Mucosa of rectum (tissue), 2 donors: Measurements from ENCODE around the gene UBQLNL.

ENCODE experiments used
- H3K27ac ChIP-seq, 2 donors: one replicate each; pipeline ENCODE4 v1.7.0; 2013; ENCODE audit warnings: inconsistent platforms in 2 of 2, low read depth in 2 of 2, low read length in 2 of 2
- H3K27me3 ChIP-seq, 2 donors: one replicate each; pipeline ENCODE4 v1.7.0; 2013; ENCODE audit warnings: low read length in 2 of 2; ENCODE audit not compliant: control insufficient read depth in 2 of 2, insufficient read depth in 2 of 2
- H3K36me3 ChIP-seq, 2 donors: one replicate each; pipeline ENCODE4 v1.7.0; 2013; ENCODE audit warnings: low read length in 2 of 2; ENCODE audit not compliant: control insufficient read depth in 2 of 2, insufficient read depth in 2 of 2
- H3K4me1 ChIP-seq, 2 donors: one replicate each; pipeline ENCODE4 v1.7.0; 2013; ENCODE audit warnings: low read length in 2 of 2, mild to moderate bottlenecking in 1 of 2; ENCODE audit not compliant: control insufficient read depth in 2 of 2, insufficient read depth in 2 of 2
- H3K4me3 ChIP-seq, 2 donors: one replicate each; pipeline ENCODE4 v1.7.0; 2013; ENCODE audit warnings: low read length in 2 of 2
- H3K9ac ChIP-seq, 2 donors: one replicate each; pipeline ENCODE4 v1.7.0; 2013; ENCODE audit warnings: low read length in 2 of 2, low read depth in 1 of 2, mild to moderate bottlenecking in 1 of 2
- H3K9me3 ChIP-seq, 2 donors: one replicate each; pipeline ENCODE4 v1.7.0; 2013; ENCODE audit warnings: low read length in 2 of 2; ENCODE audit not compliant: control insufficient read depth in 2 of 2
- donor health status: healthy.
- donor health status: Normal muscosa, but diverticular disease.

UBQLNL gene

DNA sequence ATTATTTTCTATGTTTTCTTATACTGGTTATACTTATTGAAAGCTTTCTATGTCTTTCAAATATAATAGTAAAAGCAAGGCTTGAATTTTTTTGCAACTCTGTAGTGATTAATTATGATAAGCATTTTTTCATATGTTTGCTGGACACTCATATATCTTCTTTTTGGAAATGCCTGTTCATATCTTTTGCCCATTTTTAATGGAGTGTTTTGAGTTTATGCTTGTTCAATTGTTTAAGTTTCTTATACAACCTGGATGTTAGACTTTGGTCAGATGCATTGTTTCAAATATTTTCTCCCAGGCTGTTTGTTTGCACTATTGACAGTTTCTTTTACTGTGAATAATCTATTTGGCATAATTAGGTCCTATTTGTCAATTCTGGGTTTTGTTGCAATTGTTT lies 20.0 kb upstream of the UBQLNL start:
- no peaks in the 10 kb centered on the region for H3K4me1 ChIP-seq
- H3K27ac ChIP-seq, result no peak overlapping the region
- no peaks in the 10 kb centered on the region for H3K27me3 ChIP-seq
- H3K36me3 ChIP-seq, result no peaks in the 10 kb centered on the region
- no peak overlapping the region for H3K9ac ChIP-seq
- H3K4me3 ChIP-seq, result no peak overlapping the region
- no peaks in the 10 kb centered on the region for H3K9me3 ChIP-seq

DNA sequence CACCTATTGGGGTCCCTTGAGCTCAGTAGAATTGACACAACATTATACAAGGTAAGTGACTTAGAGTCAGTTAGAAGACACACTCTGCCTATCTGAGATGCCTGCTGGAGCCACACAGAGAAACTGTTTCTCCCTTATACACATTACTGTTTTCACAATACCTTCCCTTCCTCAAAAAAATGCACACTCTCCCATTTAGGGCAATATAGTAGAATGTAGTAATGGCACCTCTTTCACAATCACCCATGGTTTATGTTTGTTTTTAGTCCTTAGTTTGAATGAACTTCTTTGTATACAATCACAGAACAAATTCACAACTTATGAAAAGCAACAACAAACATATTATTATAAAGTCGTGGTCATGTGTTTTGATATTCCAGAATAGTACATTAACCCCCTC lies 17.5 kb upstream of the UBQLNL start:
- Histone ChIP-seq H3K27ac (no peak overlapping the region), H3K36me3 (no peaks in the 10 kb centered on the region), H3K9me3 (no peaks in the 10 kb centered on the region), H3K27me3 (no peaks in the 10 kb centered on the region), H3K4me1 (no peaks in the 10 kb centered on the region), H3K4me3 (no peak overlapping the region), H3K9ac (no peak overlapping the region)

DNA sequence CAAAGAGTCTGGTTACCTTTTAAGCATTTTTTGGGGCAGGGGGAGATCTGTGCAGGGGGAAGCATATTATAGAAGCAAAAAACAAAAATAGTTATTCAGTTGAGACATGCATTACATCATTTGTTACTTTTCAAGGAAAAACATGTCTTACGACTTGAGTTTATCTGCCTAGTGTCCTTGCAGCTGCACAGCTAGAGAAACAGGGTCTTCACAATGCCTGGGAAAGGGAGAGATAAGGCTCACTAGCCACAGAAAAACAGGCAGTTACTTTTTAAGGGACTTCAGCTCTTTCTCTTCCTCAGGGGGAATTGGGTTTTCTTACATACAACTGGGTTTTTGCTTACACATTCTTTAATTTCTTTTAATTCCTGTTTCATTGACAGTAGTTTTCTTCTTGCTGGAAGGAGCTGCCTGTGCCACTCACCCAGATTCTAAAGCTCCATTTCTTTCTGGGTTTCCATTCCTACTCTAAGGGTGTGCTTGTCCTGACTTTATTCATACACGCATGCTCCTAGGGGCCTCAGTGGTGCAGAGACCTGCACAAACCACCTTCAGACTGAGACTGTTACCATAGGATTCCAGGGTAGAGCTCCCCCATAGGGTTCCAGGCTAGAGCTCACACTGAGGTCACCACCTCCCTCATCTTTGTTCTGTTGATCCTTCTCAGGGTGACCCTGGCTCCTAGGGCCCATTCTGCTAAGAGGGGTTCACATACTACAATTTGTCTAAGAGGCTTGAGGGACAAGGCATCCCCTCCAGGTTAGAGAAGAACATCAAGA lies 14.7 kb upstream of the UBQLNL start:
- Histone ChIP-seq H3K27ac (no peak overlapping the region), H3K4me3 (no peak overlapping the region), H3K36me3 (no peaks in the 10 kb centered on the region), H3K9me3 (no peaks in the 10 kb centered on the region), H3K4me1 (no peaks in the 10 kb centered on the region), H3K27me3 (no peaks in the 10 kb centered on the region), H3K9ac (no peak overlapping the region)

DNA sequence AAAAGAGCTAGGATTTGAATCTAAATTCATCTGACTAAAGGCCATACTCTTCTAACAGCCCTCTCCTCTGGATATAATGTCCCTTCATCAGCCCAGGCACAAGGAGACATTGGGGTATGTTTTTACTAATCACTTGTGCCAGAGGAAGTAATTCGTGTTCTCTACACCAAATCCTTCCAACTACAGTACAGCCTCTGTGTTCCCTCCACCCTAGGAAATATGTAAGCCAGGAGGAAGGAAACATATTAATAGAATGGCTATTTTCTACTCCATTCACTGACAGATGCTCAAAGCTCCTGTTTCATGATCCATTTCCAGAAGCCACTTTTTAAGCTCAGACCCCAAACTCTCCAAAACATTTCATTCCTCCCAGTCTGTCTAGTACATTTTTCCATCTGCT lies 12.0 kb upstream of the UBQLNL start:
- no peaks in the 10 kb centered on the region for H3K27me3 ChIP-seq
- peaks cover 0 to 7% of the 10 kb centered on the region in 2 donors for H3K4me1 ChIP-seq
- H3K9ac ChIP-seq, result no peak overlapping the region
- H3K27ac ChIP-seq, result no peak overlapping the region
- H3K9me3 ChIP-seq, result no peaks in the 10 kb centered on the region
- H3K36me3 ChIP-seq, result no peaks in the 10 kb centered on the region
- H3K4me3 ChIP-seq, result no peak overlapping the region

DNA sequence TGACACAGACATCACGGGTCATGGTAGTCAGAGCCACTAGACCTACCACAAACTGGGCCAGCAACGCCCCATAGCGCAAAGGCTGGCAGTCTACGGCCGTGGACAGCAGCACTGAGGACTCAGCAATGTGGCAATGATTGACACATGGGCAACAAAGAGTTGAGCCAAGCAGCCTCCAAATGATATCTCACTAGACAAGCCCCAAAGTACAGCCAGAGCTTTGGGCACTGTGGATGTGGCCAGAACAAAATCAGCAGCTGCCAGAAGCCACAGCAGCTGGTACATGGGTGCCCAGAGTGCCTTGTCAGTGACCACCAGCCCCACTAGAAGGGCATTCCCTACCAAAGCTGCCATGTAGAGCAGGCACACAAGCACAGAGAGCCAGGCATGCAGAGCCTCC lies 11.2 kb upstream of the UBQLNL start:
- Histone ChIP-seq H3K9me3 (no peaks in the 10 kb centered on the region), H3K9ac (no peak overlapping the region), H3K36me3 (no peaks in the 10 kb centered on the region), H3K4me3 (no peak overlapping the region), H3K4me1 (peaks cover 0 to 7% of the 10 kb centered on the region in 2 donors), H3K27ac (no peak overlapping the region), H3K27me3 (no peaks in the 10 kb centered on the region)

DNA sequence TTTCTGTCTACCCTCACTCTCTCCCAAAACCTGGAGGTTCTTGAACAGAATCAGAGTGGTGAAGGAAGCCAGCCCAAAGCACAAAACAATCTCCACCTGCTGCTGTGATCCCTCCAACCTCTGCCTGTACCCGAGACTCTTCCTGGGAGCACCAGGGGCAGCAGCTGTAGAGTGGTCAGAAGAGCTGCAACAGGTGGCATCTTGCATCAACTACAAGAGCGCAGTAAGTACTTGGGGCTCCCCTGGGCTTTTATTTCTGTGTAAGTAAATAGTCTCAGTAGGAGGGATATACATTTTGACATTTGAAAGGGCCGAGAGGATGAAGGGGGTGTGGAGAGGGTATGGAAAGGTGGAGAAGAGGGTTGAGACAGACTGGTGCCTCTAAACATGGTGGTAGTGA lies 8.3 kb upstream of the UBQLNL start:
- H3K27me3 ChIP-seq, result no peaks in the 10 kb centered on the region
- no peak overlapping the region for H3K4me3 ChIP-seq
- no peak overlapping the region for H3K9ac ChIP-seq
- no peaks in the 10 kb centered on the region for H3K9me3 ChIP-seq
- no peak overlapping the region for H3K27ac ChIP-seq
- H3K4me1 ChIP-seq, result peaks cover 0 to 7% of the 10 kb centered on the region in 2 donors
- H3K36me3 ChIP-seq, result no peaks in the 10 kb centered on the region

DNA sequence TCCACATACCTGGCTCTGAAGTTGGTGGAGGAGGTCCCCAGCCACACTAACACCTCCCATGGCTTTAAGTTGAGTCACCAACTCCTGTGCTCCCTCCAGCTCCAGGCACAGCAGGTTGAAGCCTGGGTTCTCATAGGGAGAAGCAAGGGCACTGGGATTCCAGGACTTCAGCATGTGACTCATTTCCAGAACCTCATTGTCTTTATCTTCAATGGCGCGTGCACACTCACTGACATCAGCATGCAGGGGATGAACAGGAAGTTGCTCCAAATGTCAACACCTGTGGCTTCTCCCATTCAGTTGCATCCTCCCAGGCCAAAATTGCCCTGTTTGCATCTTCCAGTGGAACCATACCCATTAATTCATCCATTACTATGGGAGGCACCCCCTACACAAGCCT lies 5.8 kb upstream of the UBQLNL start:
- H3K27ac ChIP-seq, result no peak overlapping the region
- peaks cover 0 to 7% of the 10 kb centered on the region in 2 donors for H3K4me1 ChIP-seq
- no peaks in the 10 kb centered on the region for H3K36me3 ChIP-seq
- no peak overlapping the region for H3K4me3 ChIP-seq
- H3K9me3 ChIP-seq, result no peaks in the 10 kb centered on the region
- H3K27me3 ChIP-seq, result no peaks in the 10 kb centered on the region
- H3K9ac ChIP-seq, result no peak overlapping the region

DNA sequence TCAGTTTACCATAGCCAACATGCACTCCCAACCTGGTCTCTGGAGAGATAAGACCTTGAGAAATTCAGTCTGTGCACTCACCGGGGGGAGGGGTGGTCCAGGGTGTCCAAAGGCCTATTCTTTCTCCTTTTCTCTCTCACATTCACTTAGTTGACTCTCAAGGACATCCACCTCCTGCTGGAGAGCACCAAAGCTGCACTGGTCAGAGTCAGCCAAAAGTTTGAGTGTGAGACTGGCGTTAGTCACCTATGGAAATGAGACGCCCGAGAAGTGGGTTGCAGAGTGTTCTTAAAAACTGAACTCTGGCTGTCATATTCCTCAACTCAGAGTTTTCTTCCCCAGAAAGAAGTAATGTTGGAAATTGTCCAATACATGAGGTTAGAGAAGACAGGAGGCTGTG lies 5.0 kb upstream of the UBQLNL start:
- Histone ChIP-seq H3K36me3 (no peaks in the 10 kb centered on the region), H3K27me3 (no peaks in the 10 kb centered on the region), H3K9ac (no peak overlapping the region), H3K27ac (no peak overlapping the region), H3K4me1 (peaks cover 0 to 7% of the 10 kb centered on the region in 2 donors), H3K9me3 (no peaks in the 10 kb centered on the region), H3K4me3 (no peak overlapping the region)

DNA sequence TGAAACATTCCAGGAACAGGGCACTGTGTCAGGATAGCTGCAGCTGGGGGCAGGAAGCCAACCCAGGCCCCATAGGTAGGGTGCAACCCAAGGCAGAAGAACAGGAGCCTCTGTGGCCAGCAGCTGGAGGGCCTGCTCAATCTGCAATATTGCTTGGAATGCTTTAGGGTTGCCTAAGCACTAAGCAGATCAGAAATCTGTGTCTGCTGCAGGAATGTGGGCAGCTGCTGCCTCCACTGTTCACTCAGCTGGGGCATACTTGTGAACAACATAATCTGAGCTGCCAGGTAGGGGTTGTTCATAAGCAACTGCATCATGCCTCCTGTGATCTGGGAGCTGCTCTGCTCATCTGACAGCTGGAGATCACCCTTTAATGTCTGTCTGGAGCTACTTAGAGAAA lies 1.7 kb downstream of the UBQLNL start:
- Histone ChIP-seq H3K27ac (no peak overlapping the region), H3K9ac (no peak overlapping the region), H3K27me3 (no peaks in the 10 kb centered on the region), H3K4me3 (no peak overlapping the region), H3K9me3 (no peaks in the 10 kb centered on the region), H3K4me1 (no peaks in the 10 kb centered on the region), H3K36me3 (no peaks in the 10 kb centered on the region)

DNA sequence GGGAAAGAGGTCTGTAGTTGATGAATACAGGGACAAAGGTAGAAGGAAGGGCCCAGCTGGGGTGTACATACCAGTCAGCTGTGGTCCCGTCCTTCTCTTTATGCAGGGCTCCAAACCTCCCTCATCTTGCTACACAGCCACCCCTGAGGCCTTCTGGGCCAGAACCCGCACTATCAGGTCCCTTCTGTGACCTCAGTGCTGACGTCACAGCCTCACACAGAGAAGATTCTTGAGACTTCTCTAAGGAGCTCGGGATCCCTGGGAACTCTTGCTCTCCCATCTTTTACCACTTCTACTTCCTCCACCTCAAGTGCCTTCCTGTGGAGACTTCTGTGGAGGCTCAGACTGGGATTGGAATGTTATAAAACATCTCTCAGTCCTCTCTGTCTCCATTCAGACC lies 6.7 kb downstream of the UBQLNL start, which contains the start of gene UBQLN3:
UBQLN3 (minus strand) TSS at position 155 of the 400 bp plus-strand sequence. CDS start 399 bp downstream, outside the sequence.
- H3K27me3 ChIP-seq, result no peaks in the 10 kb centered on the region
- H3K9ac ChIP-seq, result no peak within 1 kb of the TSS
- H3K36me3 ChIP-seq, result no peaks in the 10 kb centered on the region
- H3K4me1 ChIP-seq, result no peaks in the 10 kb centered on the region
- no peaks in the 10 kb centered on the region for H3K9me3 ChIP-seq
- no peak within 1 kb of the TSS for H3K27ac ChIP-seq
- H3K4me3 ChIP-seq, result no peak within 1 kb of the TSS
